MCF 10A (cell line): ENCODE measurements around the gene TTC23L. TPM values are rescaled to one million over a fixed set of nuclear protein-coding genes. Genes with fewer than 3 reads are reported as not detected.

Experiments used
- BruUV-seq: library from RNA; stranded (reverse); fragments of 400-500 nt; replicated peaks from 2 replicates; lab custom pipeline; 2021; lab: Mats Ljungman, UMichigan
- CTCF ChIA-PET: fragments of 300-600 bp; sonication (Branson Sonifier 250); formaldehyde crosslinking; extraction: SDS; loops from one replicate; lab custom pipeline; 2021; ENCODE audit warnings: antibody characterized with exemption, inconsistent platforms; lab: Yijun Ruan, JAX
- POLR2A ChIA-PET: fragments of 300-600, 350-650 bp; sonication (Branson Sonifier 250); formaldehyde crosslinking; extraction: SDS; loops from one replicate; lab custom pipeline; 2020; ENCODE audit warnings: antibody characterized with exemption, inconsistent platforms; lab: Yijun Ruan, JAX
- DNase-seq: peaks from one replicate; pipeline ENCODE4 v3.0.0-alpha.2; 2018; ENCODE audit not compliant: unreplicated experiment
- H3K27ac Mint-ChIP-seq: one replicate; pipeline ENCODE4 v1.8.0; 2022; ENCODE audit warnings: mild to moderate bottlenecking, low read depth, mixed read lengths; ENCODE audit not compliant: unreplicated experiment
- H3K27me3 Mint-ChIP-seq: one replicate; pipeline ENCODE4 v1.8.0; 2022; ENCODE audit warnings: mixed read lengths; ENCODE audit not compliant: insufficient read depth, unreplicated experiment
- H3K36me3 Mint-ChIP-seq: one replicate; pipeline ENCODE4 v1.8.0; 2022; ENCODE audit warnings: mild to moderate bottlenecking, moderate library complexity, mixed read lengths; ENCODE audit not compliant: insufficient read depth, unreplicated experiment
- H3K4me1 Mint-ChIP-seq: one replicate; pipeline ENCODE4 v1.8.0; 2022; ENCODE audit warnings: mixed read lengths; ENCODE audit not compliant: insufficient read depth, unreplicated experiment
- H3K4me3 Mint-ChIP-seq: one replicate; pipeline ENCODE4 v1.8.0; 2022; ENCODE audit warnings: mild to moderate bottlenecking, moderate library complexity, mixed read lengths; ENCODE audit not compliant: unreplicated experiment
- H3K9me3 Mint-ChIP-seq: one replicate; pipeline ENCODE4 v1.8.0; 2022; ENCODE audit warnings: mixed read lengths; ENCODE audit not compliant: unreplicated experiment
- CTCF ChIP-seq: fragments of 200-600 bp; IDR thresholded peaks from one replicate; pipeline ENCODE4 v1.8.0; 2022; ENCODE audit warnings: antibody characterized with exemption, mild to moderate bottlenecking; ENCODE audit not compliant: unreplicated experiment
- intact Hi-C: fragments of 100-400 bp; cut with micrococcal nuclease; formaldehyde crosslinking; loops from 2 replicates; pipeline ENCODE4 v1.14.1; 2022
- total RNA-seq: library from RNA; stranded (reverse); gene quantifications from 2 replicates; pipeline ENCODE4 v1.2.3, GENCODE V29; 2022

The TTC23L gene
- total RNA-seq, 1 experiment from 2014 or later: 0.14 TPM

- Mint-ChIP-seq H3K36me3 (peaks cover 80% of the 10 kb centered on the region), H3K27ac (peak overlapping the region; percentile 46), H3K9me3 (no peaks in the 10 kb centered on the region), H3K4me3 (peak overlapping the region; percentile 49), H3K27me3 (no peaks in the 10 kb centered on the region), H3K4me1 (peaks cover 7% of the 10 kb centered on the region)
- no peak for TF ChIP-seq CTCF
- POLR2A ChIA-PET: interaction anchor here (0.6 to 3.7 kb wide), 5 partner anchors 9 to 1515 kb away, joined by 3 to 36 read pairs (median 3); partner anchors contain the start of genes BRIX1 and RAD1
- BruUV-seq: no TSS peak
- intact Hi-C loops: no loop called here
- CTCF ChIA-PET: interaction anchor here (0.6 to 2.0 kb wide), 4 partner anchors 9 to 1536 kb away, joined by 3 to 7 read pairs (median 5); partner anchors contain the start of genes BRIX1 and RAD1
- peak; percentile 94 for DNase-seq
These were observed 84.9 kb downstream of the TTC23L start for GRCh38 chr5:34923694-34924461.

GRCh38 chr5:34924462-34924765 lies 85.5 kb downstream of the TTC23L start:
- intact Hi-C loops: no loop called here
- no TSS peak for BruUV-seq
- H3K27me3 Mint-ChIP-seq: no peaks in the 10 kb centered on the region
- H3K4me3 Mint-ChIP-seq: no peak overlapping the region
- ChIA-PET POLR2A (interaction anchor here (0.6 to 3.7 kb wide), 6 partner anchors 10 to 1516 kb away, joined by 3 to 36 read pairs (median 3); partner anchors contain the start of genes BRIX1 and RAD1), CTCF (interaction anchor here (2.0 kb wide), 1 partner anchor 401 kb away, joined by 7 read pairs; no protein-coding TSS in a partner anchor)
- H3K4me1 Mint-ChIP-seq: peaks cover 7% of the 10 kb centered on the region
- DNase-seq: no peak
- H3K9me3 Mint-ChIP-seq: no peaks in the 10 kb centered on the region
- peak overlapping the region; percentile 46 for H3K27ac Mint-ChIP-seq
- TF ChIP-seq CTCF: no peak
- peaks cover 81% of the 10 kb centered on the region for H3K36me3 Mint-ChIP-seq

GRCh38 chr5:34926318-34926888 lies 87.4 kb downstream of the TTC23L start:
- intact Hi-C loops: no loop called here
- no peaks in the 10 kb centered on the region for H3K9me3 Mint-ChIP-seq
- ChIA-PET POLR2A (interaction anchor here (1.0 kb wide), 2 partner anchors 10 to 11 kb away, joined by 3 read pairs; partner anchors contain the start of genes BRIX1 and RAD1), CTCF (no interaction called here)
- no peak for TF ChIP-seq CTCF
- H3K27me3 Mint-ChIP-seq: no peaks in the 10 kb centered on the region
- DNase-seq: no peak
- no TSS peak for BruUV-seq
- no peak overlapping the region for H3K4me3 Mint-ChIP-seq
- H3K36me3 Mint-ChIP-seq: peaks cover 64% of the 10 kb centered on the region
- H3K4me1 Mint-ChIP-seq: peaks cover 16% of the 10 kb centered on the region
- no peak overlapping the region for H3K27ac Mint-ChIP-seq

GRCh38 chr5:34927785-34928184 lies 88.8 kb downstream of the TTC23L start:
- Mint-ChIP-seq H3K9me3 (no peaks in the 10 kb centered on the region), H3K36me3 (peaks cover 51% of the 10 kb centered on the region), H3K4me3 (no peak overlapping the region), H3K27me3 (no peaks in the 10 kb centered on the region), H3K27ac (no peak overlapping the region), H3K4me1 (peaks cover 21% of the 10 kb centered on the region)
- no peak for DNase-seq
- intact Hi-C loops: loop anchor here (2.0 kb wide), 1 partner anchor 13 kb away; the partner anchor contains the start of genes BRIX1 and RAD1
- ChIA-PET POLR2A (interaction anchor here (3.8 kb wide), 1 partner anchor 10 kb away, joined by 157 read pairs; the partner anchor contains the start of genes BRIX1 and RAD1), CTCF (interaction anchor here (0.5 kb wide), 1 partner anchor 10 kb away, joined by 3 read pairs; no protein-coding TSS in a partner anchor)
- no TSS peak for BruUV-seq
- TF ChIP-seq CTCF: no peak
